GM12891 (cell line): Measurements from ENCODE around the gene CDHR4.

Experiments
- POLR2A ChIP-seq: IDR thresholded peaks from 2 replicates; pipeline ENCODE4 v1.6.1; 2011; ENCODE audit warnings: low read depth, low read length, control low read depth
- POLR2AphosphoS5 ChIP-seq: IDR thresholded peaks from 2 replicates; pipeline ENCODE4 v1.6.1; 2011; ENCODE audit warnings: low read depth, low read length, control low read depth

DNA sequence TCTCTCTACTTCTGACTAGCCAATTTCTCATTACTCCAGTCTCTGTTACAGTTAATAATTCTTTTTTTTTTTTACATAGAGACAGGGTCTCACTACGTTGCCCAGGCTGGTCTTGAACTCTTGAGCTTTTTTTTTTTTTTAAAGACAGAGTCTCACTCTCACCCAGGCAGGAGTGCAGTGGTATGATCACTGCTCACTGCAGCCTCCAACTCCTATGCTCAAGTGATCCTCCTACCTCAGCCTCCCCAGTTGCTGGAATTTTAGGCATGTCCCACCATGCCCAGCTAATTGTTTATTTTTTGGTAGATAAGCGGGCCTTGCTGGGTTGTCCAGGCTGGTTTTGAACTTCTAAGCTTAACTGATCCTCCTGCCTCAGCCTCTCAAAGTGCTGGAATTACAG lies 27.0 kb downstream of the CDHR4 start:
- no peak for TF ChIP-seq POLR2A
- TF ChIP-seq POLR2AphosphoS5, result no peak
